Stimulated activated CD8-positive, alpha-beta memory T cell treated with anti-CD3 and anti-CD28 coated beads, Interleukin-7, amount 100 ng/mL, for 48 hours (primary cell): ENCODE results near the gene BACE1.

Experiments used
- DNase-seq, 2 donors: peaks; one replicate each; pipeline ENCODE4 v3.0.0-alpha.2; 2020; ENCODE audit warnings: low read depth in 1 of 2; ENCODE audit errors: extremely low read depth in 1 of 2

The BACE1 gene

DNA sequence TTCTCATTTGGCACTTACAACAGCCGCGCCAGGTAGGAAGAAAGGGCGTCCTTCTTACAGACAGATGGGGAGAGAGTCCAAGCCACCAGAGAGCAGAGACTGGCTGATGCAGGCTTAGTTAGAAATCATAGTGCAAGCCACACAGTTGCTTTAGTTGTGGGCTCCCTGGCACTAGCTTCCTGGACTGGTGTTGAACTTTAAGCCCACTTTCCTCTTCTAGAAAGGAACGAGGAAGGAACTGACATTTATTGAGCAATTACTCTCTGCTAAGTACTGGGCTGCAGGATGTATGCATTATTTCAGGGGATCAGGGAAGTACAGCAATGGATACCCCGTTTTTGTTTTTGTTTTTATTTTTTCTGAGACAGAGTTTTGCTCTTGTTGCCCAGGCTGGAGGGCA is 3.0 kb downstream of the BACE1 start:
- DNase-seq: no peak

GRCh38 chr11:117309310-117309709 is 6.7 kb downstream of the BACE1 start:
- no peak for DNase-seq

GRCh38 chr11:117305145-117305544 is 10.9 kb downstream of the BACE1 start:
- DNase-seq: no peak

- no peak for DNase-seq
Measured at GRCh38 chr11:117303646-117304315, 12.3 kb downstream of the BACE1 start.

- DNase-seq: no peak
Measured at GRCh38 chr11:117303101-117303500, 13.0 kb downstream of the BACE1 start.

- DNase-seq: no peak
Measured at GRCh38 chr11:117302228-117302627, 13.8 kb downstream of the BACE1 start.

- DNase-seq: no peak
Measured at GRCh38 chr11:117300773-117301172, 15.3 kb downstream of the BACE1 start.

DNA sequence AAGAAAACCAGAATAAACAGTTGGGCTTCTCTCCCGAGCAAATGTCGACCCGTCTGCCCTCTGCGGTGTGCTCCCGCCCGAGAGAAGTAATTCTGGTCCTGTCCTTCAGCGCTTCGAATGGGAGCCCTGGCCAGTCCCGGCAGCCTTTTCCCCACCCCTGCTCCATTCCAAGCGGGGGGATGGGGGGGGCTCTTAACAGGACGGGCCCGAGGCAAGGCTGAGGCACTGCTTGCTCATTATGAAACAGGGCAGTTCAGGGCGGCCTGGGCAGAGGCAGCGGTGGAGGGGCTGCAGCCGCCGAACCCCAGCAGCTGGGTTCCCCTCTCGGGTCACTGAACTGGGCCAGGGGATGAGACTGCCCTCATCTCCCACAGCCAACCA is 15.8 kb downstream of the BACE1 start:
- no peak for DNase-seq

DNA sequence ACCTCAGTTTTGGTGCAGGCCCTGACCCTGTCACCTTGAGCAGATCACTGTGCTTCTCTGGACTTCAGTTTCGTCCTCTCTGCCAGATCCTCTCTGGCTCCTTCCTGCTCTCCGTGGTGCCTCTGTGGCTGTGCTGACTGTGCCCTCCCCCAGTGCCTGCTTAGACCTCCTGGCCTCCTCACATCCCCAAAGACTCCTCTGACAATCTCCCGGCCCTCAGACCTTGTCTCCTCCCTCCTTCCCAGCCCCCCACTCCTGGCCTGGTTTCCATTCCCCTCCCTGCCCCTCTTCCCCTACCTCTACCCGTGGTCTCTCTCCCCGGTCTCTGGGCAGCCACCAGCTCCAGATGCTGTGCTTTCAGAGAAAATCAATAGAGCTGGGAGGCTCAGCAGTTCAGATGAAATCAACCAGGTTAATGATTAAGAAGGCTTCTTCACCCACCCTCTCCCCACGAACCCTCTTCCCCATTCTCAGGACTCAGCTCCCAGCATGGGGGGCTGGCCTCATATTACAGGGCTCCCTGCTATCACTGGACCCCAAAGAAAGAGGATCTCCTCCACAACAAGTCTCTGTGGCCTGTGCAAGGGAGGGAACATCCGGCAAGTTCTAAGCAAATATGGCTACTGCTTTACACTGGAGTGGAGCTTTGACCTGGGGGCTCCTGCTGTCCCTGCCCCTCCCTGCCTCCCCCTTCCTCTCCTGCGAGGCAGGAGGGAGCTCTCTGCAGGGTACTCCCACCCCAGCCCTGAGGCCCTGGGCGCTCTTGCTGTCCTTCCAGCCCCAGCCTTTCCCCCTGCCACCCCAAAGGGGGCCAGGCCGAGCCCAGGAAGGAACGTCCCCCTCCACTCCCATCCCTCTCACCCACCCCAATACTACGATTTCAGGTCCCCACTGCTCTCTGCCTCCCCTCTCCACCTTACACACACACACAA is 16.4 kb downstream of the BACE1 start:
- DNase-seq: no peak

DNA sequence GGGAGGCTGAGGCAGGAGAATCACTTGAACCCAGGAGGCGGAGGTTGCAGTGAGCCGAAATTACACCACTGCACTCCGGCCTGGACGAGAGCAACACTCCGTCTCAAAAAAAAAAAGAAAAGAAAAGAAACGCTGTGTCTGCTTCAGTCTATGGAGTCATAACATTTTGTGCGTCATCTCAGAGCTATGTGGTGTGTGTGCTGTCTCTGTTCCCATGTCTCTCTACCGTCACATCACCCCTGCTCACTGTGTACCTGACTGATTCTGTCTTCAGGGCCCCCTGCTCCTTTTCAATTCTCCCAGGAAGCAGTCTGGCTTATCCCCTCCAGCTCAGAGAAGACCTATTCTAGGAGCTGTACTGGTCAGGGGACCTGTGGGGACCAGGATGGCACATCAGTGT is 17.9 kb downstream of the BACE1 start:
- no peak for DNase-seq

DNA sequence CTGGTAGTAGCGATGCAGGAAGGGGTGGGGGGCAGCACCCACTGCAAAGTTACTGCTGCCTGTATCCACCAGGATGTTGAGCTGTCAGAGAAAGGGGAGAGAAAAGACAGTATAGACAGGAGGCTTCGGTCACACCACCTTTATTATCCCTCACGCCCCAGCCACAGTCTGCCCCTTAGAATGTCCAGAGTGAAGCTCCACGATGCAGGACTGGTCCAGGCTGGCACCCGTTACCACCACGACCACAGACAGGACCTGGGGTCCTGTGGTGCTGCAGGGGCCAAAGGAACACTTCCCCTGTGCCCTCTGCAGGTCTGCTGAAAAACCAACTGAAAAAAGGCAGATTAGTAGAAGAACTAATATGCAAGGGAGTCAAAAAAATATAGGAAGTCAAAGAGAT is 19.2 kb downstream of the BACE1 start:
- no peak for DNase-seq

DNA sequence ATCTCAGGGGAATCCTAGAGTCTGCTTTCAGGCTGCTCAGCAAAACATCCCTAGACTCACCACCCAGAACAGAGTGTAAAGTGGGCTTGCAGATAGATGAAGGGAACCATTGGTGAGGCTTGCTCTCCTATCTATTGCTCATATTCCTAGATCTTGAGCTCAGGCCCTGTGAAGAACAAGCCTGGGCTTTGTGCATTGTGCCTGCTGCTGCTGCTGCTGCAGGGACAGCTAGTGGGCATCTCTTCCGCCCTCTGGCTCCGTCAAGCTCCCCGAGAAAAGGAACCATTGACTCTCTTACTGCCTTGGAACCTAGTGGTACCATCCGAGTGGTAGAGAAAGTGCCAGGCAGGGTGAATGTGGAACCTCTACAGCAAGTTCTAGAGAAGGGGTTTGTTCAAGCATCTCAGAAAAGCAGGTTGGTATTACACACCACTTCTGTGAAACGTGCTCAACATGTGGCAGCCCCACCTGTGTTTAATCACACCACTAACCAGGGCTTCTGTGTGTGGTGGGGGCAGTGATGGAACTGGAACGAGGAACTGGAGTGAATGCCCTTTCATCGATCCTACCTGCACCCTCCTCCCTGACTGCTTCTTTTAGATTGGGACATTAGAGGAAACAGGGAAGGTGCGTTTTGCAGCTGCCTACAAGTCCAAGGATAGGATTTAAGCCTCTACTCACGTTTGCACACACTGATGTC is 20.5 kb downstream of the BACE1 start:
- no peak for DNase-seq

- DNase-seq: no peak
Measured at GRCh38 chr11:117292616-117293015, 23.4 kb downstream of the BACE1 start.

GRCh38 chr11:117290809-117291396 is 25.2 kb downstream of the BACE1 start, which contains the start of gene BACE1-AS:
TSS of gene BACE1-AS (plus strand) at chr11:117291346.
- DNase-seq: no peak

GRCh38 chr11:117289795-117290194 is 26.3 kb downstream of the BACE1 start:
- no peak for DNase-seq

DNA sequence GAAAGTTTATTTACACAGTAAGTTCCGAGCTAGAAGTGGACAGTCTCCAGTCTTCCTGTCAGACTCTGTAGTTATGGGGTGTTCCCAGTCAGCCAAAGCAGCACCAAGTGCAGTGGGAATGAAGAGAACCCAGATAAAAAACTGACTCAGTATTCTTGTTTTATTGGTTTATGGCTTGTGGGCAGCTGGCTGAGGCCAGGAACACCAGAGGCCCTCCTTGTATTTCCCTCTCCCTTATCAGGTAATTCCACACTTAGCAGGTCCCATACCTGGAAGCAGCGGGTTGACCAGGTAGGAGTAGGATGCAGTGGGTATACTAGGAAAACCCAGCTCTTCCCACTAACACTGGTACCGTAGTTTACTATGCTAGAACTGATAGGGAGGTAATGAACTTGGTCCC is 28.4 kb downstream of the BACE1 start:
- no peak for DNase-seq

DNA sequence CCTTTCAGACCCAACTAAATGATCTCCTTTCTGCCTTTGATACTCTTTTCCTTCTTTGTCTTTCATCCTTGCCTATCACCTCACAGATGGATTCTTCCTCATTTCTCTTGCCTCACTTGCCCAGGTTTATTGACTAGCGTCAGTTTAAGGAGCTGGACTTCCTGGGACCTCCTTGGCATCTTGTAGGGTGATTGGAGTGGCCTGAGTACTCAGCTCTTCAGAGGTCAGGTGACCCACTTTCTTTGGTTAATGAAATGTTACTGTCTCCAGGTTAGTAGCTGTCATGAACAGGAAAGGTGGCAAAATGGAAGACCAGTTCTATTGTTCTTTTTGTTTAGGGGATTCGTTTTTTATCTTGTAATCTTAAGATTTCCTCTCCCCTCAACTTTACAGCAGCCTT is 29.5 kb downstream of the BACE1 start:
- DNase-seq: no peak

- no peak for DNase-seq
Measured at GRCh38 chr11:117284053-117284452, 32.0 kb downstream of the BACE1 start.

- DNase-seq: no peak
Measured at GRCh38 chr11:117282956-117283355, 33.1 kb downstream of the BACE1 start.

DNA sequence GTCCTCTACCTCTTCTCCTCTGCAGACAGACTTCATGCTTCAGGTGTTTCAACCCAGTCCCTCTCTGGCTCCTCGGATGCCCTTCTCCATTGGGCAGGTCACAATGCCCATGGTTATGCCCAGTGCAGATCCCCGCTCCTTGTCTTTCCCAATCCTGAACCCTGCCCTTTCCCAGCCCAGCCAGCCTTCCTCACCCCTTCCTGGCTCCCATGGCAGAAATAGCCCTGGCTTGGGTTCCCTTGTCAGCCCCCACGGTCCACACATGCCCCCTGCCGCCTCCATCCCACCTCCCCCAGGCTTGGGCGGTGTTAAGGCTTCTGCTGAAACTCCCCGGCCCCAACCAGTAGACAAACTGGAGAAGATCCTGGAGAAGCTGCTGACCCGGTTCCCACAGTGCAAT is 34.2 kb downstream of the BACE1 start:
- DNase-seq: no peak

DNA sequence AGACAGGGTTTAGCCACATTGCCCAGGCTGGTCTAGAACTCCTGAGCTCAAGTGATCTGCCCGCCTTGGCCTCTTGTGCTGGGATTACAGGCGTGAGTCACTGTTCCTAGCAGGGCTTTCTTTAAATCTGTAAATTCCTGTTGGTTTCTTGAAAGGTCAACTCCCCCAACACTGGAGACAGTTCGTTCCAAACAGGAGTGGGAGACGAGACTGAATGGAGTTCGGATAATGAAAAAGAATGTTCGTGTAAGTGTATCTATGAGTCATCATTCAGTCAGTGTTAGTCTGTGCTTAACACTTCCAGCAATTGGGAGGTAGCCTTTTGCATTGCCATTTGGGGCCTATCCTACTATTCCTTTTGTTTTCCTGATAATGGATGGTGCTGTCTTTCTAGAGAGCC is 34.9 kb downstream of the BACE1 start:
- no peak for DNase-seq
